Upper lobe of right lung (tissue), 1 donor: ENCODE results near the gene ZNF761. TPM values are rescaled to one million over a fixed set of nuclear protein-coding genes. Genes with fewer than 3 reads are reported as not detected.
A peak's percentile ranks its signal among the peaks of the same experiment; 100 is the strongest.
"Not testable (repeated sequence)": the region's sequence is repeated elsewhere in the genome, so short reads cannot be mapped to it uniquely, and the experiment has no call there.

ENCODE experiments used
- ATAC-seq: fragments of 200-7000 bp; cut with Tn5 transposase; one replicate; pipeline ENCODE4 v1.9.1; 2020; ENCODE audit warnings: mild to moderate bottlenecking, moderate library complexity
- DNase-seq: peaks from one replicate; pipeline ENCODE4 v3.0.0-alpha.2; 2020
- H3K27ac ChIP-seq: fragments of 200-600 bp; one replicate; pipeline ENCODE4 v1.8.0; 2022
- H3K27me3 ChIP-seq: fragments of 200-600 bp; one replicate; pipeline ENCODE4 v1.8.0; 2022; ENCODE audit warnings: mild to moderate bottlenecking
- H3K36me3 ChIP-seq: fragments of 200-600 bp; one replicate; pipeline ENCODE4 v1.8.0; 2022
- H3K4me1 ChIP-seq: fragments of 200-600 bp; one replicate; pipeline ENCODE4 v1.8.0; 2022
- H3K4me3 ChIP-seq: fragments of 200-600 bp; one replicate; pipeline ENCODE4 v1.8.0; 2022; ENCODE audit warnings: mild to moderate bottlenecking
- H3K9me3 ChIP-seq: fragments of 200-600 bp; one replicate; pipeline ENCODE4 v1.8.0; 2022
- CTCF ChIP-seq: fragments of 200-600 bp; IDR thresholded peaks from one replicate; pipeline ENCODE4 v1.8.0; 2022; ENCODE audit warnings: antibody characterized with exemption
- intact Hi-C: fragments of 100-400 bp; cut with DNase I; formaldehyde crosslinking; loops from one replicate; pipeline ENCODE4 v1.11.0; 2022
- total RNA-seq: library from RNA; stranded (reverse); fragmentation: NEBNext Ultra II Directional; extraction: Animal tissue kit (Norgen Biotek cat#: 25700); gene quantifications from one replicate; pipeline ENCODE4 v1.2.1, GENCODE V29; 2021
- donor health status: DM: no; HTN: yes; CAD: no; lungs with severe emphysema.

The ZNF761 gene
- total RNA-seq, 1 donor from 2014 or later, result 12.1 TPM

- Histone ChIP-seq H3K4me1 (no peaks in the 10 kb centered on the region), H3K36me3 (peaks cover 45% of the 10 kb centered on the region), H3K4me3 (no peak overlapping the region), H3K27me3 (no peaks in the 10 kb centered on the region), H3K27ac (no peak overlapping the region), H3K9me3 (peaks cover 15% of the 10 kb centered on the region)
- ATAC-seq (no peak), DNase-seq (no peak)
- TF ChIP-seq CTCF, result no peak
- intact Hi-C loops, result no loop called here
Measured at GRCh38 chr19:53455828-53456227, 24.0 kb downstream of the ZNF761 start.

DNA sequence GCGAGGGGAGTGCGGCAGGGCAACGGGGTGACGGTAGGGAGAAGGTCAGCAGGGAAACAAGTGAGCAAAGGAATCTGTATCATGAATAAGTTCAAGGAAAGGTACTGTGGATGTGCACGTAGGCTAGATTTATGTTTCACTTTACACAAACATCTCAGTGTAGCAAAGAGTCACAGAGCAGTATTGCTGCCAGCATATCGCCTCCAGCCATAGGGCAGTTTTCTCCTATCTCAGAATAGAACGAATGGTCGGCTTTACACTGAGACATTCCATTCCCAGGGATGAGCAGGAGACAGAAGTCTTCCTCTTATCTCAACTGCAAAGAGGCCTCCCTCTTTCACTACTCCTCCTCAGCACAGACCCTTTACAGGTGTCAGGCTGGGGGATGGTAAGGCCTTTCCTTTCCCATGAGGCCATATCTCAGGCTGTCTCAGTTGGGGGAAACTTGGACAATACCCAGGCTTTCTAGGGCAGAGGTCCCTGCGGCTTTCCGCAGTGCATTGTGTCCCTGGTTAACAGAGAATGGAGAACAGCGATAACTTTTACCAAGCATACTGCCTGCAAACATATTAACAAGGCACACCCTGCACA lies 28.4 kb downstream of the ZNF761 start:
- H3K27ac ChIP-seq, DNase-seq, intact Hi-C loops, H3K36me3 ChIP-seq, H3K4me1 ChIP-seq, H3K4me3 ChIP-seq, H3K27me3 ChIP-seq, ATAC-seq: not testable (repeated sequence)
- peaks cover 12% of the 10 kb centered on the region for H3K9me3 ChIP-seq

DNA sequence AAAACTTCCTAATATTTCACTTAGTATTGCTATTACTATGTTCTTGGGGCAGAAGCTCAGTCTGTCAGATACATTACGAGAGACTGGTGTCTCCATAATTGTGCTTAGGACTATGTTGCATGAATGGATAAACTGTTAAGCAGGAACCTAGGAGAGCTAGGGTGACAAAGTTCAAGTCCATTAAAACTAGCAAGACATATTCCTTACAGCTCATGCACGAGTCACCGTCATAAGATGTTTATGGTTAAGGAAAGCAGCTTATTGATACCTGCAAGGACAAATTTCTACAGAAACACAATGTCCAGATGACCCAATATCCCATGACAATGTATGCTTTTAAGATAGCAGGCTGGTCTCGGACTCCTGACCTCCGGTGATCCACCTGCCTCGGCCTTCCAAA lies 30.1 kb downstream of the ZNF761 start:
- no peak for TF ChIP-seq CTCF
- no peak overlapping the region for H3K27ac ChIP-seq
- no peaks in the 10 kb centered on the region for H3K36me3 ChIP-seq
- H3K27me3 ChIP-seq, result no peaks in the 10 kb centered on the region
- no peak overlapping the region for H3K4me3 ChIP-seq
- H3K4me1 ChIP-seq, result peaks cover 3% of the 10 kb centered on the region
- intact Hi-C loops, result no loop called here
- H3K9me3 ChIP-seq, result no peaks in the 10 kb centered on the region
- no peak for DNase-seq
- ATAC-seq, result no peak

GRCh38 chr19:53462861-53463260 lies 31.1 kb downstream of the ZNF761 start:
- H3K4me1 ChIP-seq, result peaks cover 5% of the 10 kb centered on the region
- intact Hi-C loops, result no loop called here
- no peak for TF ChIP-seq CTCF
- H3K27ac ChIP-seq, result no peak overlapping the region
- no peak overlapping the region for H3K4me3 ChIP-seq
- no peaks in the 10 kb centered on the region for H3K27me3 ChIP-seq
- H3K9me3 ChIP-seq, result no peaks in the 10 kb centered on the region
- no peak for ATAC-seq
- no peak for DNase-seq
- H3K36me3 ChIP-seq, result no peaks in the 10 kb centered on the region

DNA sequence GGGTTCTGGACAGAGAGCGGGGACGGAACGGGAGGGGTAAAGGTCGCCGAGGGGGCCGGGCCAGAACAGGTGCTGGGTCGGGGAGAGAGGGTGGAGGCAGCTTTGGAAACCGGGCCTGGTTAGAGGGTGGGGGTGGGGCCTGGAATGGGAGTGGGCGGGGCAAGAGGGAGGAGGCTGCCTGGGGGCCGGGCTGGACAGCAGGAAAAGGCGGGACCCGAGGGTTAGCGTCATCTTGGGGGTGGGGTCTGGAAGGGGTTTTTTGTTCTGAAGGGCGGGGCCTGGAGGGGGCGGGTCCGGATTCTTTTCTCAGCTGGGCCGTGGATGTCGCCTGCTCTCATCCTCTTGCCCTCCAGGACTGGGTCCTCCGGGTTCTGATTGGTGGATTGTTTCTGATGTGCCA lies 31.5 kb downstream of the ZNF761 start:
- Histone ChIP-seq H3K4me1 (peaks cover 6% of the 10 kb centered on the region), H3K27ac (no peak overlapping the region), H3K27me3 (no peaks in the 10 kb centered on the region), H3K36me3 (no peaks in the 10 kb centered on the region), H3K4me3 (no peak overlapping the region), H3K9me3 (no peaks in the 10 kb centered on the region)
- TF ChIP-seq CTCF, result no peak
- DNase-seq (peak; percentile 64), ATAC-seq (peak; percentile 43)
- intact Hi-C loops, result no loop called here

DNA sequence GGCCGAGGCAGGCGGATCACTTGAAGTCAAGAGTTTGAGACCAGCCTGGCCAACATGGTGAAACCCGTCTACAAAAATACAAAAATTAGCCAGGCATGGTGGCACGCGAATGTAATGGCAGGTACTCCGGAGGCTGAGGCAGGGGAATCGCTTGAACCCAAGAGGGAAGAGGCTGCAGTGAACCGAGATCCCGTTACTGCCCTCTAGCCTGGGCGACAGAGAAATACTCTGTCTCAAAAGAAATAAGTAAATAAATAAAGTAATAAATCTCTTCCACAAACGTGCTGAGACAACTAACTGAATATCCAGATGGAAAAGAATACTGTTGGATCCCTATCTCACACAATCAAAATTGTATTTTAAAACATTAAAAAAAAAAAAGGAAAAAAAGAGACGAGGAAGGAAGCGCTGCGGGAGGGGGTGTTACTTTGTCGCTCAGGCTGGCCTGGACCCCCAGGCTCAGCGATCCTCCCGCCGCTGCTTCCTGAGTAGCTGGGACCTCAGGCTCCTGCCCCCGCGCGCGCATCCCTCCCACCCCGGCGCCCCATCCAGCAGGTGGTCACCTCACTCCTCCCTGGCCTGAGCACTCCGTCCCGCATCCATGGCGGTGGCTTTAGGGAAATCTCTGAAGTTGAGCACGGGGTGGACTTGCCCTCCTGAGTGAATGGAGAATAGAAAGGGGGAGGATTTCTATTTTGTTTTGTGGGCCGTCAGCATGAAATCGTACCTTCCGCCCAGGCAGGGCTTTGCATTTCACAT lies 35.1 kb downstream of the ZNF761 start:
- H3K36me3 ChIP-seq, result no peaks in the 10 kb centered on the region
- H3K27ac ChIP-seq, result peak overlapping the region; percentile 85
- DNase-seq, result no peak
- H3K27me3 ChIP-seq, result no peaks in the 10 kb centered on the region
- intact Hi-C loops, result no loop called here
- TF ChIP-seq CTCF, result no peak
- ATAC-seq, result peak; percentile 7
- H3K4me3 ChIP-seq, result peak overlapping the region; percentile 76
- no peaks in the 10 kb centered on the region for H3K9me3 ChIP-seq
- peaks cover 8% of the 10 kb centered on the region for H3K4me1 ChIP-seq
